Measurements from ENCODE around the gene GPRIN1.

The GPRIN1 gene

DNA sequence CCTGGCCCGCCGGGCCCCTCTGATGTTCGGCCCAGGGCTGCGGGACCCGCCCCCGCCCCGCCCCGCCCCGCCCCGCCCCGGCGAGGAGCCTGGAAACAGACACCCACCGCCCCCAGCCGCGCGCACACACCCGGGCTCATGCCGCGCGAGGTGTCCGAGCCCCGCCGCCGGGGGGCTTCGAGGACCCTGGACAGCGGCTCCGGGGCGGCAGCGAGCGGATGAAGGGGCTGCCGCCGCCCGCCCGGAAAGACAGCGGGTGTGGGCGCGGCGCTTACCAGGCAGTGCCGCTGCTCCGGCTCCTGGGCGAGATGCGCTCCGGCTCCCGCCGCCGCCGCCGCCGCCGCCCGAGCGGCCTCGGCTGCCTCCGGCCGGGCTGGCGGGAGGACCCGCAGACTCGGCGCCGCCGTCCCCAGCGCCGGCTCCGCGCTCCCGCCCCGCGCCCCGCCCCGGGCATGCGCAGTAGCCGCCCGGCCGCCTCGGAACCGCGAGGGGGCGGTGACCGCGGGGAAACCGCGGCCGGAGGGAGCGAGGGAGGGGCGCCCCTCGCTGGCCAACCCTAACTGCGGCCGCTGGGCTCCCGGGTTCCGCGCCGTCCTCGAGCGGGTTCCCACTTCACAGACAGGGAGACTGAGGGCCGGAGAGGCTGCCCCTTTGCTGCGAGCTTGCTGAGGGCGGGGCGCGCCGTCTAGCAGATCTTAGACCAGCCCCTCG is at the start of gene GPRIN1:
Gene GPRIN1, minus strand, starts transcription at position 433 of the 711 bp plus-strand sequence. CDS start 10,322 bp downstream, outside the sequence.
- DNase-seq, result peak; percentile 32

DNA sequence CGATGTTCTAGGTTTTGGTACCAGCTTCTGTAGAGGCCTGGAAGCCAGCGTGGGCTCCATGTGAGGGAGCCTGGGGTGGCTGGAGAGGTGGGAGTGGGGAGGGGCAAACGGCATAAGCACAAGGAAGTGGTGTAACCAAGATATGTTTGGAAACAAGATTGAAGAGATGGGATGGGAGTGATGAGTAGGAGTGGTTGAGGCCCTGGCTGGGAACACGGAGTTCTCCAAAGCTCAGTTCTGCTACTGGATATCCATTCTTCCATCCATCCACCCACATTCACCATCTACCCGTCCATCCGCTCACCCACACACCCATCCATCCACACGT is 49.5 kb upstream of the GPRIN1 start:
- no peak for DNase-seq

GRCh38 chr5:176658817-176659511 is 49.0 kb upstream of the GPRIN1 start:
- DNase-seq, result peak; percentile 85

GRCh38 chr5:176658007-176658599 is 48.1 kb upstream of the GPRIN1 start:
- peak; percentile 58 for DNase-seq

- no peak for DNase-seq
Measured at GRCh38 chr5:176656467-176656990, 46.6 kb upstream of the GPRIN1 start.

- DNase-seq, result no peak
Measured at GRCh38 chr5:176654856-176655255, 44.9 kb upstream of the GPRIN1 start.

GRCh38 chr5:176653401-176654385 is 43.7 kb upstream of the GPRIN1 start:
- DNase-seq, result no peak

- no peak for DNase-seq
Measured at GRCh38 chr5:176652136-176652535, 42.2 kb upstream of the GPRIN1 start.

GRCh38 chr5:176651472-176651980 is 41.6 kb upstream of the GPRIN1 start:
- DNase-seq, result no peak

DNA sequence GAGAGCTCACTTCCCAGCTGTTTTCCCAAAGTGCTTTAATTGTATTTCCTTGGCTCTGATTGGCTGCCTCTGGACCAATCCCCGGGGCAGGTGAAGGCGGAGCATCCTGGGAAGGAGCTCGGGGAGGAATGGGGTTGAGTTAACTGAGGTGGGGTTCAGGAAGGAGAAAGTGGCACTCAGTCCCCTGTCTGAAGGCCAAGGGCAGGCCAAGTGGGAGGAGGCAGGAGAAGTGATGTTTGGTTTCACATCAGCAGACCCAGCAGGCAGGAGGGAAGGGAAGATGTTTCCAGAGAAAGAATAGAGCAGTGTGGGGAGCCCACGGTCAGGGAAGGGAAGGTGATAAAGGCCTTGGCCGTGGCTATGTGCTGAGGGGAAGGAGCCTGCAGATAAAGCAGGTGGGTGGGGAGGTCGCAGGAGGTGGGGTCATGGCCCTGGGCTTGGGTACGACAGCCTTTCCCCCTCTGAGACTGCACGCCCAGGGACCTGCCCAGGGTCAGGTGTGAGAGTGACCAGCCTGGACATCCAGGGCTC is 40.5 kb upstream of the GPRIN1 start:
- no peak for DNase-seq

DNA sequence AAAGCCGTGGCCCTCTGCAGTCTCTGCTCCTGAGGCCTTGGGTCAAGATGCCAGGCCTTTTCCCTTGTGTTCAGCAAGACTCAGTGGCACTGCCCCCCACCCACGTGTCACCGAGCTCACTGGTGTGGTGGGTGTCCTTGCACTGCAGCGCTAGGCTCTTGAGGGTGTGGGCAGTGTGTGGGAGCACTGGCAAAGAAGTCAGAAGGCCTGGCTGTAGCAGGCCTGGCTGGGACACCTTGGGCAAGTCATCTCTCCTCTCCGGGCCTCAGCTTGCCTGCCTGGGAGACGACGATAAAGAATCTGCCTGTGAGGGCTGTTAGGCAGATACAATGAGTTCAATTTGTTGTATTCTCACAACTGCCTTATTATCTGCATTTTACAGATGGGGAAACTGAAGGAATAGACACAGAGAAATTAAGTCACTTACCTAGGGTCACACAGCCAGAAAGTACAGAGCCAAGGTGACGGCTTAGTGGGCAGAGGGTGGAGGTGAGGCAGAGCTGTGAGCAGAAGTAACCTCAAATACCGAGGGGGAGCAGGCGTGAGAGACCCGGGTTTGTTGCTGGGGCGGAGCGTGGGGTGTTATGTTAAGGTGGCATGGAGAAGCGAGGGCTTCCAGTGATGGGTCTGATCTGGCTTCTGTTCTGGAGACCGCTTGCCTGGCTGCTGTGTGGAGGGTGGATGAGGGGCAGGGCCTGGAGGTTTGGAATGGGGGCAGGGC is 38.7 kb upstream of the GPRIN1 start:
- DNase-seq, result no peak

- DNase-seq, result no peak
Measured at GRCh38 chr5:176647843-176648473, 38.0 kb upstream of the GPRIN1 start.

DNA sequence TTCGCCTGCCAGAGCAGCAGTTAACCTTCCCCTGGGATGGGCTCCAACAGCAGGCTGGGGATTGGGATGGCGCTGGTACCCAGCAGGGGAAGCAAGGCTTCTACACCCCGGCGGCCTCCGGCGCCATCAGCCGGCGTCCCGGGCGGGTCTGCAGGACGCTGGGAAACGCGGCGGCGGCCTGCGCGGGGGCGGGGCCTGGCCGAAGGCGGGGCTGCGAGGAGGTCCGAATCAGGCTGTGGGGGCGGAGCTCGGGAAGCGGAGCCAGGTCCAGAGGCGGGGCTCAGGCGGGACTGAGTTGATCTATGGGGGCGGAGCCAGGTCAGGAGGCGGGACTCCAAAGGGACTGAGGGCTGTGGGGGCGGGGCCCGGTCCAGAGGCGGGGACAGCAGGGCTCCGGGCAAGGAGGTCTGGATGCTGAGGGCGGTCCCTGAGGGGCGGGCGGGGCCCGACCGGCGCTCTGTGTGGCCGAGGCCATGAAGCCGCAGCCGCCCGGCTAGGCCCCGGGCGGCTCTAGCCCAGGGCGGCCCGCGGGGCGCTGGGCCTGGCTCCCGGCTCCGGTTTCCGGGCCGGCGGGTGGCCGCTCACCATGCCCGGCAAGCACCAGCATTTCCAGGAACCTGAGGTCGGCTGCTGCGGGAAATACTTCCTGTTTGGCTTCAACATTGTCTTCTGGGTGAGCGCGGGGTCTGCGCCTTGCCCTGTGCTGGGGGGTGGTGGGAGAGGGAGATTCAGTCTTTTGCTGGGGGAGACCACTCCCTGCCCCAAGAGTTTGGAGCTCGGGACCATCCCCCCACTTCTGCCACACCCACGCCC is 37.3 kb upstream of the GPRIN1 start, which contains the start of gene TSPAN17:
Gene TSPAN17, plus strand, starts transcription at position 455 of the 813 bp plus-strand sequence. Its CDS starts 132 bp downstream, at position 587.
- peak; percentile 96 for DNase-seq

DNA sequence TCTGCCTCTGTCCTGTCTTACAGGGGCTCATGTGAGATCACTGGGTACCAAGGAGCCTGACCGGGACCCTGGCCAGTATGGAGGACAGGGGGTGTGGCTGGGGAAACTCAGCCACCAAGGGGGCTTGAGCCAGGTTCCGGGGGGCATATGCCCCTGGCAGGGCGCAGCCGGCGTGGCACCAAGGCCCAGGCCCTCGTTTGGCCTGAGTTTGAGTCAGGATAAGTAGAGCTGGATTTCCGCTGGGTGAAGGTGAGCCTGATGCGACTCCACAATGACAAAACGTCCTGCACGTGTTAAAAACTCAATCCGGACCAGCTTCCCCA is 36.7 kb upstream of the GPRIN1 start:
- DNase-seq, result no peak

- DNase-seq, result no peak
Measured at GRCh38 chr5:176646049-176646706, 36.2 kb upstream of the GPRIN1 start.

DNA sequence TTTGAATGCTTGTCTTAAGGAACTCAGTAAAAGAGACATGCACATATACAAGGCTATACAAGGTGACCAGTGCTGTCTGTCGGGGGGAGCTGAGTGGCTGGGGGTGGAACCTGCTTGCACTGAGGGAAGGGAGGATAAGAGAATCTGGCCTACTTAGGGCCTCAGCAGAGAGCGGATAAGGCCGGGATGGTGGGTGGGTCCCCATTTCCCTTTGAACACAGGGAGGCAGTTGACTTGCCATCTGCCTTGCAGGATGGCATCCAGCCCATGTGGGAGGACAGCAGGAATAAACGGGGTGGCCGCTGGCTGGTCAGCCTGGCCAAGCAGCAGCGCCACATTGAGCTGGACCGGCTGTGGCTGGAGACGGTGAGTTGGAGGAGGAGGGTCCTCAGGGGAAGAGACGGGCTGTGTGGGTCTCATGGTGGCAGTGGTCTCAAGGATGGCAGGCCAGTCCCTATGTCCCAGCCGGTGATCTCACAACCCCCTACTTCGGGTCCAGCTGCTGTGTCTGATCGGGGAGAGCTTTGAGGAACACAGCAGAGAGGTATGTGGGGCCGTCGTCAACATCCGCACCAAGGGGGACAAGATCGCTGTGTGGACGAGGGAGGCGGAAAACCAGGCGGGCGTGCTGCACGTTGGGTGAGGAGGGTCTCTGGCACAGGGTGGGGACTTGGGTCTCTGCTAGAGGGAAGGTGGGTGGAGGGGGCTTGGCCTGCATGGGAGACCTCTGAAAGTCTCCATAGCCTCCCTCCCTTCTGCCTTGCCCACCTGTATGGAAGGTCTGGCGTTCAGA is 35.1 kb upstream of the GPRIN1 start:
- no peak for DNase-seq

DNA sequence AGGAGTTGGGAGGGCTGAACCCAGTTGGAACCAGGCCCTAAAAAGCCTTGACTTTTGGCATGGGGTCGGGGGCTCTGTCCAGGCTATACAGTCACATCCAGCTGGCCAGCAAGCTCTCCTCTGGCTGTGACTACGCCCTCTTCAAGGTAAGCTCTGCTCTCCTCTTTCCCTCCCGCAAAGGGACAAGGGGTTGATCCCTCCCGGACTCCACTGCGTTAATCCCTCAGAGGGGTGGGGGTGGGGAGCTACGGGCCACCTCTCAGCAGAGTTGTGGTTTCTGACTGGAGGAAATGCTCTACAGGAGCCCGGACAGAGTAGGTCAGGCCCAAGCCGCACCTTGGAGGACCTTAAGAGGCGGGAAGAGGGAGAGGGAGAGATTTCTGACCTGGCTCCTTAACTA is 34.3 kb upstream of the GPRIN1 start:
- no peak for DNase-seq

DNA sequence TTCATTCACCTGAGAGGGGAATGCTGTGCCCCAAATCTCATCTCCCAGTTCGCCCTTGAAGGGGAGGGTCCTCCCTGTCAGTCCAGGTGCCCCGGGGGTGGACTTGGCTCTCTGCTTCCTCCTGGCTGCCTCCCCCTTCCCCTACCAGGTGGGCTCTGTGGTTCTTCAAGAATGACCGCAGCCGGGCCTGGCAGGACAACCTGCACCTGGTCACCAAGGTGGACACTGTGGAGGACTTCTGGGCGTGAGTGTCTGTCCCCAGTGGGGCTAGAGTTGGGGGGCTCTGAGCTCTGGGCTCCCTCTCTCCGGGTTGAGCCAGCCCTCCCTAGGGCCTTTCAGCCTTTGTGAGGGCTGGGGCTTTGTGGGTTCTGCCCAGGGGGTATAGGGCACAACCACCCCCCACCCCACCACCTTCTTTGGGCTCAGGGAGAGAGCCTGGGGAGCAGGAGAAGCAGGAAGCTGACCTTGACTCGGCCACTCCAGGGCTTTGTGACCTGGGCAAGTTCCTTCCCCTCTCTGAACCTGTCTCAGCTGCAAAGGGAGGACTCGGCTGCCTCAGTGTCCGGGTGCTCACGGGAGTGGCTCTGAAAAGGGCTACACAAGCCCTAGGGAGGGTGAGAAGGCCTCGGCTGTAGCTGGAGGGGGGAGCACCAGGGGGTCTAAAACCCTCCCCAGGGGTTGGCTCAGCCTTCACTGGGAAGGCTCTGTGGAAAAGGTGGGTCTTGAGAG is 33.7 kb upstream of the GPRIN1 start:
- no peak for DNase-seq
